ENCODE measurements around the gene WWOX. TPM values are rescaled to one million over a fixed set of nuclear protein-coding genes. Genes with fewer than 3 reads are reported as not detected.

The WWOX gene
- total and polyA plus RNA-seq, 2 donors (not counting 1 experiment from before 2014, with no cell fraction given): 10.5 to 42.3 TPM

GRCh38 chr16:78563905-78564304 is 464.5 kb downstream of the WWOX start:
- Histone ChIP-seq H3K9ac (ENCODE audit: low read length) (no peak overlapping the region), H3K27me3 (replicated peaks in 1 of 4; ENCODE audit: control extremely low read depth in 1 of 4, control insufficient read depth in 3 of 4, insufficient read depth in 4 of 4, low read length in 3 of 4) (no peaks in the 10 kb centered on the region), H4K20me1 (ENCODE audit: control insufficient read depth, insufficient read depth, low read length, poor library complexity, severe bottlenecking) (no peaks in the 10 kb centered on the region), H2AFZ (ENCODE audit: insufficient read depth, low read depth, low read length, poor library complexity, severe bottlenecking) (no peak overlapping the region), H3K9me3 (ENCODE audit: control extremely low read depth in 1 of 3, control insufficient read depth in 2 of 3, insufficient read depth in 1 of 3, low read length in 2 of 3) (no peaks in the 10 kb centered on the region), H3K4me1 (ENCODE audit: control insufficient read depth in 2 of 2, insufficient read depth in 2 of 2, low read length in 2 of 2) (peaks cover 5 to 7% of the 10 kb centered on the region in 2 donors), H3K4me3 (ENCODE audit: control extremely low read depth in 1 of 5, extremely low read depth in 1 of 5, insufficient read depth in 1 of 5, low read depth in 2 of 5, low read length in 4 of 5) (no peak overlapping the region), H3K79me2 (ENCODE audit: control insufficient read depth, insufficient read depth, low read length) (no peaks in the 10 kb centered on the region), H3K36me3 (replicated peaks in 1 of 2; ENCODE audit: control extremely low read depth in 1 of 2, control insufficient read depth in 1 of 2, extremely low read depth in 1 of 2, insufficient read depth in 2 of 2, low read length in 1 of 2) (no peaks in the 10 kb centered on the region), H3K27ac (ENCODE audit: low read length in 2 of 2) (no peak overlapping the region), H3K4me2 (replicated peaks; ENCODE audit: low read depth, low read length, poor library complexity, severe bottlenecking) (no peak overlapping the region)
- POLR2A ChIA-PET: no interaction called here
- DNase-seq (no peak), ATAC-seq (ENCODE audit: low read depth) (no peak)
- Mint-ChIP-seq H3K27me3 (no peaks in the 10 kb centered on the region), H3K27ac (no peak overlapping the region), H3K9me3 (ENCODE audit: insufficient read depth) (no peaks in the 10 kb centered on the region), H3K4me1 (peaks cover 10% of the 10 kb centered on the region), H3K4me3 (no peak overlapping the region)
- CTCF ChIA-PET: no interaction called here
- WGBS (ENCODE audit: insufficient coverage): 97% methylated on average over 7 of the region's 7 CpGs
- TF ChIP-seq CTCF (IDR thresholded peaks at IDR 0.05) (no peak), EZH2 (IDR thresholded peaks at IDR 0.05; ENCODE audit: borderline replicate concordance, insufficient read depth, low read depth, low read length, poor library complexity, severe bottlenecking) (no peak)
- intact Hi-C loops (cut with micrococcal nuclease): no loop called here

GRCh38 chr16:78566397-78567073 is 467.1 kb downstream of the WWOX start:
- TF ChIP-seq EZH2 (IDR thresholded peaks at IDR 0.05; ENCODE audit: borderline replicate concordance, insufficient read depth, low read depth, low read length, poor library complexity, severe bottlenecking): no peak
- no peak for TF ChIP-seq CTCF (IDR thresholded peaks at IDR 0.05)
- Mint-ChIP-seq H3K27ac (no peak overlapping the region), H3K9me3 (ENCODE audit: insufficient read depth) (no peaks in the 10 kb centered on the region), H3K4me1 (peaks cover 26% of the 10 kb centered on the region), H3K4me3 (no peak overlapping the region), H3K27me3 (no peaks in the 10 kb centered on the region)
- H3K4me1 ChIP-seq (ENCODE audit: control insufficient read depth in 2 of 2, insufficient read depth in 2 of 2, low read length in 2 of 2): peaks cover 12 to 26% of the 10 kb centered on the region in 2 donors
- H3K79me2 ChIP-seq (ENCODE audit: control insufficient read depth, insufficient read depth, low read length): no peaks in the 10 kb centered on the region
- DNase-seq: no peak
- no peaks in the 10 kb centered on the region for H3K27me3 ChIP-seq (replicated peaks in 1 of 4; ENCODE audit: control extremely low read depth in 1 of 4, control insufficient read depth in 3 of 4, insufficient read depth in 4 of 4, low read length in 3 of 4)
- no peaks in the 10 kb centered on the region for H4K20me1 ChIP-seq (ENCODE audit: control insufficient read depth, insufficient read depth, low read length, poor library complexity, severe bottlenecking)
- H3K27ac ChIP-seq (ENCODE audit: low read length in 2 of 2): no peak overlapping the region
- CTCF ChIA-PET: no interaction called here
- no peaks in the 10 kb centered on the region for H3K9me3 ChIP-seq (ENCODE audit: control extremely low read depth in 1 of 3, control insufficient read depth in 2 of 3, insufficient read depth in 1 of 3, low read length in 2 of 3)
- 17% methylated on average over 2 of the region's 5 CpGs for WGBS (ENCODE audit: insufficient coverage)
- H3K36me3 ChIP-seq (replicated peaks in 1 of 2; ENCODE audit: control extremely low read depth in 1 of 2, control insufficient read depth in 1 of 2, extremely low read depth in 1 of 2, insufficient read depth in 2 of 2, low read length in 1 of 2): no peaks in the 10 kb centered on the region
- POLR2A ChIA-PET: no interaction called here
- H2AFZ ChIP-seq (ENCODE audit: insufficient read depth, low read depth, low read length, poor library complexity, severe bottlenecking): no peak overlapping the region
- ATAC-seq (ENCODE audit: low read depth): no peak
- H3K4me3 ChIP-seq (ENCODE audit: control extremely low read depth in 1 of 5, extremely low read depth in 1 of 5, insufficient read depth in 1 of 5, low read depth in 2 of 5, low read length in 4 of 5): no peak overlapping the region
- no peak overlapping the region for H3K4me2 ChIP-seq (replicated peaks; ENCODE audit: low read depth, low read length, poor library complexity, severe bottlenecking)
- intact Hi-C loops (cut with micrococcal nuclease): no loop called here
- H3K9ac ChIP-seq (ENCODE audit: low read length): no peak overlapping the region
